GM12864 (cell line): ENCODE results near the gene TMEM203.

Source experiments
- DNase-seq: peaks from one replicate; pipeline ENCODE4 v3.0.0-alpha.2; 2011; ENCODE audit warnings: low read depth
- H3K4me3 ChIP-seq: 2 replicates; pipeline ENCODE4 v1.5.1; 2011; ENCODE audit warnings: mild to moderate bottlenecking, low read depth, low read length, control low read depth
- TF ChIP-seq, protein P1 (sequence below): IDR thresholded peaks from 2 replicates; pipeline ENCODE4 v1.5.1; 2011; ENCODE audit warnings: low read depth, mild to moderate bottlenecking, moderate library complexity, low read length, control low read depth, inconsistent platforms; ENCODE audit errors: missing control alignments

The TMEM203 gene

DNA sequence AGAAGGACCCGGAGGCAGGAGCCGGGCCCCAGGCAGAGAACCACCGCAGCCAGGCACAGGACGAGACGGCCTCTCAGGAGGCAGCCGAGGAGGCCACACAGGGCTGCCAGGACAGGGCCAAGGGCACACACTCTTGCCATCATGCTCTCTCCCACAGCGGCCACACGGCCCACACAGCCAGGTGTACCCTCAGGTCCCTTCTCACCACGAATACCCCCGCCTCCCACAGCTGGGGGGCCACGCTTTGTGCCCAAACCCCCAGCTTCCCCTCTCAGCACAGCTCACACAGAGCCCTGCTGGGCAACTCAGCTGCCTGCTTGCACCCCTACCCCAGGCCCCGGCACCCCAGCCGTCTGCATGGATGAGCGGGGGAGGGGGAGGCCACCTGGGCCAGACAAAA is 11.7 kb downstream of the TMEM203 start:
- DNase-seq = no peak
- TF ChIP-seq, protein P1, sequence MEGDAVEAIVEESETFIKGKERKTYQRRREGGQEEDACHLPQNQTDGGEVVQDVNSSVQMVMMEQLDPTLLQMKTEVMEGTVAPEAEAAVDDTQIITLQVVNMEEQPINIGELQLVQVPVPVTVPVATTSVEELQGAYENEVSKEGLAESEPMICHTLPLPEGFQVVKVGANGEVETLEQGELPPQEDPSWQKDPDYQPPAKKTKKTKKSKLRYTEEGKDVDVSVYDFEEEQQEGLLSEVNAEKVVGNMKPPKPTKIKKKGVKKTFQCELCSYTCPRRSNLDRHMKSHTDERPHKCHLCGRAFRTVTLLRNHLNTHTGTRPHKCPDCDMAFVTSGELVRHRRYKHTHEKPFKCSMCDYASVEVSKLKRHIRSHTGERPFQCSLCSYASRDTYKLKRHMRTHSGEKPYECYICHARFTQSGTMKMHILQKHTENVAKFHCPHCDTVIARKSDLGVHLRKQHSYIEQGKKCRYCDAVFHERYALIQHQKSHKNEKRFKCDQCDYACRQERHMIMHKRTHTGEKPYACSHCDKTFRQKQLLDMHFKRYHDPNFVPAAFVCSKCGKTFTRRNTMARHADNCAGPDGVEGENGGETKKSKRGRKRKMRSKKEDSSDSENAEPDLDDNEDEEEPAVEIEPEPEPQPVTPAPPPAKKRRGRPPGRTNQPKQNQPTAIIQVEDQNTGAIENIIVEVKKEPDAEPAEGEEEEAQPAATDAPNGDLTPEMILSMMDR = no peak
- no peak overlapping the region for H3K4me3 ChIP-seq

DNA sequence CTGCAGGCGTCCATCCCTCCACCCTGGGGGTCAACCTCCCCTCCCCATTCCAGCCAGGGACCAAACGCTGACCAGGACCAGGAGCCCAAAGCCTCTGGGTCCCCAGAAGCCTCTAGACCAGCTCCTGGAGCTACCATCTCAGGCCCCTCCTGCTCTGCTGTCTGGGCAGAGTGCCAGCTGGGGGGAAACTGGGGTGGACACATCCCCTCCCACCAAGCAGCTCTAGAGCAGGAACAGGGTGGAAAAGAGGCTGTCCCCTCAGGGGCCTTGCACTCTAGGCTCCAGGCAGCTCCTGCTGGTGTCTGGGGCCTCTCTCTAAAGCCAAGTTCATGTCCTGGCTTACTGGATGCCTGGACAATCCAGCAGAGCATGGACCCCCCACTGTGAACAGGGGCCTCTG is 12.6 kb downstream of the TMEM203 start:
- no peak overlapping the region for H3K4me3 ChIP-seq
- TF ChIP-seq, protein P1 = no peak
- no peak for DNase-seq

DNA sequence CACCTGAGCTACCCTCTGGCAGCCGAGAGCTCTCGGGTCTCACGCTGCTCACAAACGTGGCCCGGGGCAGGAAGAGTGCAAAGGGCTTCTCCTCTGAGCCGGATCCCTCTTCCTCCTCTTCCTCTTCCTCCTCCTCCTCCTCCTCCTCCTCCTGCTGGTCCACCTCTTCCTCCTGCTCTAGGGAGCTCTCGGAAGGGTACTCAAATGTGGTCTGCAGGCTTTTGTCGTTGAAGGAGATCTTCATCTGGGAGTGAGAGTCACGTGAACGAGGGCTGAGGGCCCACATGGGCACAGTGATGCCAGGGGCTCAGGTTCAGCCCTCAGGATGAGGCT is 13.0 kb downstream of the TMEM203 start:
- no peak for DNase-seq

DNA sequence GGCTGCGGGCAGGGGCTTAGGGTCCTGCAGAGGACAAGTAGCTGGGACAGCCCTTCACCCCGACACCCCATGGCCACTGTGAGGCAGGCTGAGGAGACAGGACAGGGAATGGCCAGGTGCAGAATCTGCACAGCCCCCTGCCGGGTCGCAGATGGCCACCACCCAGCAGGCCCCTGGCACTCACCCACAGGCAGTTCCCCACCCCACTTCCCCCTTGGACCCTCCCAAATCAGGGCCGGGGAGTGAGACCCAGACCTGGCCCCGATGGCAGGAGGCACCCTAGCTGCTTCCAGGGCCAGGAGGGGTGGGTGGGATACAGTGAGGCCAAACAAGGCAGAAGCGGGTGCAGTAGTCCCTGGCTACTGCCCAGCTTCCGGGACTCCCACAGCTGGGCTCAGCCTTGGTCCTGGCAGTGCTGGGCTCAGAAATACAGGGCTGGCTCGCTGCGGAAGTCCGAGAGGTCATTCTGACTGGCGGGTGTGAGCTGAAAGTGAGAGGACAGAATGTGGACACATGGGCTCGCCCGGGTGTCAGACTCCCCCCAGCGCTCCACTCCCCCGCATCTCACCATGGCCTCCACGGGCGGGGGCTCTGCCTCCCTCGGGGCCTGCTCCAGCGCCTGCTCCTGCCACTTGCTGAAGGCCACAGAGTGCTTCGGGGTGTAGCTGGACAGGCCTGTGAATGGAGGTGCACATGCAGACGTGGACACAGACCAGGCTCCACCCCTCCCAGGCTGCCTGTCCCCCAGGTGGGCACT is 13.6 kb downstream of the TMEM203 start:
- TF ChIP-seq, protein P1 = no peak
- DNase-seq = no peak
- H3K4me3 ChIP-seq = no peak overlapping the region

More for the DNA sequence above, 13.0 kb downstream of the TMEM203 start:
- TF ChIP-seq, protein P1 = no peak
- no peak overlapping the region for H3K4me3 ChIP-seq

DNA sequence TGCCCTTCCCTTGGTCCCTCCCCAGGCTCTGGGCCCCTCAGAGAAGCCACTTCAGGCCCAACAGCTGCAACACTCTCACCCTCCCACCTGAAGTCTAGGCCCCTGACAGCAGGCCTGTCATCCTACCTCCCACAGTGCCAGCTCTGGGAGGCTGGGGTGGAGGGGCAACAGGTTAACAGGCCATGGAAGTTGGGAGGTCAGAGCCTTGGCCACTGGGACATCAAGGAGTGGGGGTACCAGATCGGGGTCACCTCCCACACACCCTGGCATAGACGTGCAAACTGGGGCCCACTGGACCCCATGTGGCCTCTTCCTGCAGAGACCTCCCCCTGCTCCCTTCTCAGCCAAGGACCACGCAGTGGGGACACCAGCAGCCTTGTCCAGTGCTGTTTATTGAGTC is 14.2 kb downstream of the TMEM203 start:
- TF ChIP-seq, protein P1 = no peak
- no peak overlapping the region for H3K4me3 ChIP-seq
- no peak for DNase-seq

DNA sequence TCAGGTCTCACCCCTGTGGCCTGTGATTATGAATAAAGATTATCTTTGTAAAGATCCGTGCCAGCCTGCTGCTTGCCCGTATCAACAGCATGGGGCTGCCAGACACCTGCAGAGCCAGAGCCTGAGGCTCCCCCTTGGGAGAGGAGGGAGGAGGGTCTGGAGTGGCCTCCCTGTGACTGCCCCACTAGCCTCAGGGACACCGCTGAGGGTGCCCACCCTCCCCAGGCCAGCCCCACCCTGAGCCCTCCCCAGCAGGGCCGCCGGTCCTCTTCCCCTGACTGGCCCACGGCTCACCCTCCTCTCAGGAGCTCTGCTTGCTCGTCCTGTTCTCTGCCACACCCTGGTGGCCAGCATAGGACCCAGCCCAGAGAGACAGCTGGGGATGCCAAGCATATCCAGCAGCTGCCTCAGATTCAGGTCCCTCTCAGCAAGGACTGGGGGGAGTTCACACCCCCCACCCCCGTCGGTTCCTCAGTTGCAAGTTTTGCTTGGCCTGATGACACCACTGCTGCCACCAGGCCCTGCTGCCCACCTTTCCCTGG is 15.1 kb downstream of the TMEM203 start:
- TF ChIP-seq, protein P1 = no peak
- H3K4me3 ChIP-seq = no peak overlapping the region
- no peak for DNase-seq
